Common myeloid progenitor, CD34-positive (primary cell): ENCODE measurements around the gene TCERG1.

ENCODE experiments used
- CTCF ChIA-PET: fragments of 350-600 bp; sonication (Branson Sonifier 250); formaldehyde crosslinking; loops from one replicate; lab custom pipeline; 2021; ENCODE audit warnings: antibody characterized with exemption; lab: Charles Lee
- POLR2A ChIA-PET: fragments of 350-600 bp; sonication (Branson Sonifier 250); formaldehyde crosslinking; loops from one replicate; lab custom pipeline; 2021; ENCODE audit warnings: antibody characterized with exemption; lab: Charles Lee
- DNase-seq, 3 donors: peaks; one replicate each; pipeline versions ENCODE4 v3.0.0 to v3.0.0-alpha.2; 2013
- H3K27ac ChIP-seq, 2 experiments: 1 replicate in 1 of 2; 2 replicates in 1 of 2; pipeline ENCODE4 v1.7.0; 2013; ENCODE audit warnings: inconsistent platforms in 2 of 2, low read length in 2 of 2, mild to moderate bottlenecking in 2 of 2, low read depth in 1 of 2, moderate library complexity in 1 of 2; ENCODE audit not compliant: severe bottlenecking in 2 of 2, insufficient read depth in 1 of 2, poor library complexity in 1 of 2
- H3K27me3 ChIP-seq, 5 experiments: replicated peaks in 2 of 5; 1 replicate in 3 of 5; 2 replicates in 2 of 5; pipeline versions ENCODE4 v1.6.1 to v1.7.0; 2013; ENCODE audit warnings: low read length in 4 of 5, mild to moderate bottlenecking in 2 of 5, moderate library complexity in 2 of 5, inconsistent platforms in 1 of 5; ENCODE audit not compliant: insufficient read depth in 5 of 5, control insufficient read depth in 4 of 5
- H3K36me3 ChIP-seq, 4 experiments: 1 replicate in 2 of 4; 2 replicates in 2 of 4; pipeline versions ENCODE4 v1.6.1 to v1.7.0; 2013; ENCODE audit warnings: low read length in 3 of 4, control low read depth in 1 of 4, mild to moderate bottlenecking in 1 of 4; ENCODE audit not compliant: control insufficient read depth in 4 of 4, insufficient read depth in 4 of 4
- H3K4me1 ChIP-seq, 4 experiments: 1 replicate in 3 of 4; 2 replicates in 1 of 4; pipeline versions ENCODE4 v1.6.1 to v1.7.1; 2013; ENCODE audit warnings: low read length in 3 of 4, mild to moderate bottlenecking in 3 of 4, control low read depth in 1 of 4, inconsistent platforms in 1 of 4, moderate library complexity in 1 of 4; ENCODE audit not compliant: control insufficient read depth in 4 of 4, insufficient read depth in 4 of 4; ENCODE audit errors: control extremely low read depth in 1 of 4
- H3K4me3 ChIP-seq, 7 experiments: 1 replicate in 4 of 7; 2 replicates in 3 of 7; pipeline versions ENCODE4 v1.5.1 to v1.7.0; 2013; ENCODE audit warnings: mild to moderate bottlenecking in 7 of 7, low read length in 6 of 7, moderate library complexity in 6 of 7, inconsistent platforms in 2 of 7, low read depth in 2 of 7, control low read depth in 1 of 7; ENCODE audit not compliant: insufficient read depth in 4 of 7, control insufficient read depth in 1 of 7; ENCODE audit errors: extremely low read depth in 1 of 7
- H3K9me3 ChIP-seq, 5 experiments: 1 replicate in 4 of 5; 2 replicates in 1 of 5; pipeline versions ENCODE4 v1.6.1 to v1.7.1; 2013; ENCODE audit warnings: low read length in 4 of 5, mild to moderate bottlenecking in 2 of 5, inconsistent platforms in 1 of 5, low read depth in 1 of 5, moderate library complexity in 1 of 5; ENCODE audit not compliant: control insufficient read depth in 4 of 5, insufficient read depth in 2 of 5; ENCODE audit errors: control extremely low read depth in 1 of 5
- WGBS: methylation state at CpG from one replicate; pipeline ENCODE4 v1.1.5; 2013; ENCODE audit not compliant: insufficient coverage; 5-methylcytosine and 5-hydroxymethylcytosine counted together

Gene TCERG1

DNA sequence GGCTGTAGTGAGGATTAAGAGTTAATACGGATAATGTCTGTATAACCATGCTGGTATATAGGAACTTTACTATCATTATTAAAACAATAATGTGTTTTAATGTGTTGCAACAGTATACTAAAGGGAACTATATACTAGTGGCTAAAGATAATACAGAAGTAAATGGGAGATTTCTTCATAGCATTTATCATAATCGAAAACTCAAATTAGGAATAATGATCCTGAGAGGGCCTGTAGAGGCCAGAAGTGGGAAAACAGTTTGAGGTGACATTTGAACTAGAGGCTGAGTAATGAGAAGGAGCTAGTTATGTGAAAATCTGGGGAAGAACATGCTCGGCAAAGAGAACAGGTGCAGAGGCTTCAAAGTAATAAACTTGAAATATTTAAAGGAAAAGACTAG is 2.9 kb downstream of the TCERG1 start:
- no peaks in the 10 kb centered on the region for H3K27me3 ChIP-seq
- ChIA-PET POLR2A (interaction anchor here (0.6 kb wide), 1 partner anchor 282 kb away, joined by 3 read pairs; no protein-coding TSS in a partner anchor), CTCF (interaction anchor here (1.1 to 2.0 kb wide), 4 partner anchors 10 to 28 kb away, joined by 3 to 7 read pairs (median 6); no protein-coding TSS in a partner anchor)
- peaks cover 7 to 21% (median 17%) of the 10 kb centered on the region in 4 experiments for H3K4me1 ChIP-seq
- no peak for DNase-seq
- H3K36me3 ChIP-seq: peaks cover 0 to 4% (median 2%) of the 10 kb centered on the region in 4 experiments
- WGBS: 100% methylated on average over 1 of the region's 3 CpGs
- peak overlapping the region in 1 of 2 experiments; percentile 43 for H3K27ac ChIP-seq
- no peaks in the 10 kb centered on the region for H3K9me3 ChIP-seq
- no peak overlapping the region for H3K4me3 ChIP-seq

- H3K27me3 ChIP-seq: no peaks in the 10 kb centered on the region
- ChIA-PET CTCF (interaction anchor here (0.7 to 1.5 kb wide), 2 partner anchors 9 to 40 kb away, joined by 3 to 7 read pairs; no protein-coding TSS in a partner anchor), POLR2A (no interaction called here)
- H3K27ac ChIP-seq: no peak overlapping the region
- no peaks in the 10 kb centered on the region for H3K9me3 ChIP-seq
- no peak for DNase-seq
- H3K4me3 ChIP-seq: no peak overlapping the region
- peaks cover 0 to 17% (median 11%) of the 10 kb centered on the region in 4 experiments for H3K36me3 ChIP-seq
- WGBS: no CpG with 5 or more reads among the region's 6 CpGs
- H3K4me1 ChIP-seq: peaks cover 7 to 21% (median 17%) of the 10 kb centered on the region in 4 experiments
Observed at GRCh38 chr5:146451411-146451810, 4.3 kb downstream of the TCERG1 start.

GRCh38 chr5:146457431-146457830 is 10.3 kb downstream of the TCERG1 start:
- Histone ChIP-seq H3K36me3 (peaks cover 16 to 65% (median 44%) of the 10 kb centered on the region in 4 experiments), H3K4me3 (no peak overlapping the region), H3K27ac (no peak overlapping the region), H3K9me3 (no peaks in the 10 kb centered on the region), H3K27me3 (no peaks in the 10 kb centered on the region), H3K4me1 (no peaks in the 10 kb centered on the region)
- ChIA-PET POLR2A (no interaction called here), CTCF (interaction anchor here (0.9 to 1.6 kb wide), 2 partner anchors 16 to 35 kb away, joined by 3 to 4 read pairs; no protein-coding TSS in a partner anchor)
- WGBS: 92% methylated on average over 2 of the region's 2 CpGs
- no peak for DNase-seq

DNA sequence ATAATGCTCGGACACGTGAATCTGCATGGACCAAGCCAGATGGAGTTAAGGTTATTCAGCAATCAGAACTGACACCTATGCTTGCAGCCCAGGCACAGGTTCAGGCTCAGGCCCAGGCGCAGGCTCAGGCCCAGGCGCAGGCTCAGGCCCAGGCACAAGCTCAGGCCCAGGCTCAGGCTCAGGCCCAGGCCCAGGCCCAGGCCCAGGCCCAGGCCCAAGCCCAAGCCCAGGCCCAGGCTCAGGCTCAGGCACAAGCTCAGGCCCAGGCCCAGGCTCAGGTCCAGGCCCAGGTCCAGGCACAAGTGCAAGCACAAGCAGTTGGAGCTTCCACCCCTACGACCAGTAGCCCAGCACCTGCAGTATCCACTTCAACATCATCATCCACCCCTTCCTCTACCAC is 11.8 kb downstream of the TCERG1 start:
- ChIA-PET CTCF (interaction anchor here (1.1 to 2.2 kb wide), 3 partner anchors 8 to 14 kb away, joined by 4 to 7 read pairs (median 4); no protein-coding TSS in a partner anchor), POLR2A (no interaction called here)
- peaks cover 23 to 75% (median 55%) of the 10 kb centered on the region in 4 experiments for H3K36me3 ChIP-seq
- H3K9me3 ChIP-seq: no peaks in the 10 kb centered on the region
- no peaks in the 10 kb centered on the region for H3K27me3 ChIP-seq
- H3K4me3 ChIP-seq: no peak overlapping the region
- no peaks in the 10 kb centered on the region for H3K4me1 ChIP-seq
- no peak for DNase-seq
- 97% methylated on average over 5 of the region's 5 CpGs for WGBS
- H3K27ac ChIP-seq: no peak overlapping the region

- H3K9me3 ChIP-seq: no peaks in the 10 kb centered on the region
- H3K27me3 ChIP-seq: no peaks in the 10 kb centered on the region
- no peaks in the 10 kb centered on the region for H3K4me1 ChIP-seq
- no CpG with 5 or more reads among the region's 1 CpG for WGBS
- DNase-seq: no peak
- peaks cover 33 to 78% (median 55%) of the 10 kb centered on the region in 4 experiments for H3K36me3 ChIP-seq
- no peak overlapping the region for H3K4me3 ChIP-seq
- ChIA-PET CTCF (interaction anchor here (1.0 to 2.2 kb wide), 2 partner anchors 11 kb away, joined by 3 to 7 read pairs; no protein-coding TSS in a partner anchor), POLR2A (no interaction called here)
- no peak overlapping the region for H3K27ac ChIP-seq
Observed at GRCh38 chr5:146461319-146461718, 14.2 kb downstream of the TCERG1 start.

DNA sequence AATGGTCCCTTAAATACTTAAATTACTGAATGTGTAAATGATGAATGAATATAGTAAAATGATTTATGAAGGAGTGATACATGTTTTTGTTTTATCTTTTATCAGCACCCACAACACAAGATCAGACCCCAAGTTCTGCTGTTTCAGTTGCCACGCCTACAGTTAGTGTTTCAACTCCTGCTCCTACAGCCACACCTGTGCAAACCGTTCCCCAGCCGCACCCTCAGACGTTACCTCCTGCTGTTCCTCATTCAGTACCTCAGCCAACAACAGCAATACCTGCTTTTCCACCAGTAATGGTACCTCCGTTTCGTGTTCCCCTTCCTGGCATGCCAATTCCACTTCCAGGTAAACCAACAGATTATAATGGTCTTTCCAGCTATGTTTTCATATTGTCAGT is 16.3 kb downstream of the TCERG1 start:
- no peak for DNase-seq
- peaks cover 29 to 73% (median 51%) of the 10 kb centered on the region in 4 experiments for H3K36me3 ChIP-seq
- no peaks in the 10 kb centered on the region for H3K27me3 ChIP-seq
- H3K27ac ChIP-seq: no peak overlapping the region
- no peak overlapping the region for H3K4me3 ChIP-seq
- no peaks in the 10 kb centered on the region for H3K4me1 ChIP-seq
- no peaks in the 10 kb centered on the region for H3K9me3 ChIP-seq
- ChIA-PET POLR2A (no interaction called here), CTCF (interaction anchor here (0.9 to 1.4 kb wide), 4 partner anchors 15 to 68 kb away, joined by 3 to 5 read pairs (median 4); no protein-coding TSS in a partner anchor)
- WGBS: 93% methylated on average over 5 of the region's 6 CpGs
